ENCODE results near the gene JPT1. TPM values are rescaled to one million over a fixed set of nuclear protein-coding genes. Genes with fewer than 3 reads are reported as not detected.
A peak's percentile ranks its signal among the peaks of the same experiment; 100 is the strongest.

Gene JPT1
- total RNA-seq = 10 to 100 TPM in 2 of 3 donors, 1 to 10 TPM in 1; 9.9 to 30.5 (median 24.9) TPM

DNA sequence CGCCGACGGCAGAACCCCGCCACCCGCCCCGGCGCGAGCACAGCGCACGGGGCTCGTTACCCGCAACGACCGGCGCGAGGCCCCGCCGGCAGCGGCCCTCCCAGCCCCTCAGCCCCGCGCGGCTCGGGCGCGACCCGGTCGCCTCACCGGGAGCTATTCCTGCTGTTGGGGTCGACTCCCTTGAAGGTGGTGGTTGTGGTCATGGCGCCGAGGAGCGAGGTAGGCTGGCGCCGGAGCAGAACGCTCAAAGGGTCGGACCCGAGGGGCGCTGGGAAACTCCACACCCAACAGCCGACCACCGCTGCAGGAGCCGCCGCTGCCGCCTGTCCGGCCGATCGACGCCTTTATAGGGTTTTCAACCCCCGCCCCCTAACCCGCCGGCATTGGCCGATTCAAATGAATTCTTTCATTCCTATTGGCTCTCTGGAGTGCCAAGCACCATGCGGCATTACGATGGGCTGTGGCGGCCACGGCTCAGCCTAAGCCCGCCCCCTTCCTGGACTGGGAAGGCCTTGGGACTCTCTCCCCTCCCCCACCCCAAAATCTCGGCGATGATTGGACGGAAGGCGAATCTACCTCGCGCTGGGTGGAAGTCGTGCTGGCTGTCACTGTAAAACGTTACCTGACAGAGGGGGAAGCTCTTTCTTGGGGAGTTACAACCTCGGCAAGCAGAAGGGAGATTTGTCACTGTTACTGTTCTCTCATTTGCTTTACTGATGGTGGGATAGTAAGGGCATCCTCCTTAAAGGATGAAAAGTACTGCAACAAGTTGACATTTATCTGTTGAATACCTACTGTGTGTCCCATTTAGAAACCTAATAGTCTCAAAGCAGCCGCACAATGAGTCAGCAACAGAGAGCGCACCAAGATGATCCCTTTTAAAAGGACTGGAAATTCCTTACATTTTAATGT, at the start of gene JPT1:
Gene JPT1, minus strand, starts transcription at position 318 of the 912 bp plus-strand sequence. Its CDS starts 115 bp downstream, at position 203.
- Histone ChIP-seq H3K36me3 (no peaks in the 10 kb centered on the region), H3K4me1 (no peaks in the 10 kb centered on the region), H3K27ac (peak within 1 kb of the TSS; percentile 40 to 87), H3K4me3 (peak within 1 kb of the TSS; percentile 77 to 92 (median 86)), H3K27me3 (no peaks in the 10 kb centered on the region), H3K9me3 (no peaks in the 10 kb centered on the region)
- intact Hi-C loops (cut with DNase I; ENCODE audit: low total_unique reads) = no loop called here
- peak; percentile 99 for DNase-seq (ENCODE audit: low spot score in 2 of 2)
- peak; percentile 94 for TF ChIP-seq POLR2A (IDR thresholded peaks at IDR 0.05)
- TF ChIP-seq, protein P1, sequence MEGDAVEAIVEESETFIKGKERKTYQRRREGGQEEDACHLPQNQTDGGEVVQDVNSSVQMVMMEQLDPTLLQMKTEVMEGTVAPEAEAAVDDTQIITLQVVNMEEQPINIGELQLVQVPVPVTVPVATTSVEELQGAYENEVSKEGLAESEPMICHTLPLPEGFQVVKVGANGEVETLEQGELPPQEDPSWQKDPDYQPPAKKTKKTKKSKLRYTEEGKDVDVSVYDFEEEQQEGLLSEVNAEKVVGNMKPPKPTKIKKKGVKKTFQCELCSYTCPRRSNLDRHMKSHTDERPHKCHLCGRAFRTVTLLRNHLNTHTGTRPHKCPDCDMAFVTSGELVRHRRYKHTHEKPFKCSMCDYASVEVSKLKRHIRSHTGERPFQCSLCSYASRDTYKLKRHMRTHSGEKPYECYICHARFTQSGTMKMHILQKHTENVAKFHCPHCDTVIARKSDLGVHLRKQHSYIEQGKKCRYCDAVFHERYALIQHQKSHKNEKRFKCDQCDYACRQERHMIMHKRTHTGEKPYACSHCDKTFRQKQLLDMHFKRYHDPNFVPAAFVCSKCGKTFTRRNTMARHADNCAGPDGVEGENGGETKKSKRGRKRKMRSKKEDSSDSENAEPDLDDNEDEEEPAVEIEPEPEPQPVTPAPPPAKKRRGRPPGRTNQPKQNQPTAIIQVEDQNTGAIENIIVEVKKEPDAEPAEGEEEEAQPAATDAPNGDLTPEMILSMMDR (IDR thresholded peaks at IDR 0.05) = peak in 1 of 3 donors; percentile 29
- peak; percentile 85 to 95 (median 92) for TF ChIP-seq POLR2AphosphoS5 (IDR thresholded peaks at IDR 0.05)

DNA sequence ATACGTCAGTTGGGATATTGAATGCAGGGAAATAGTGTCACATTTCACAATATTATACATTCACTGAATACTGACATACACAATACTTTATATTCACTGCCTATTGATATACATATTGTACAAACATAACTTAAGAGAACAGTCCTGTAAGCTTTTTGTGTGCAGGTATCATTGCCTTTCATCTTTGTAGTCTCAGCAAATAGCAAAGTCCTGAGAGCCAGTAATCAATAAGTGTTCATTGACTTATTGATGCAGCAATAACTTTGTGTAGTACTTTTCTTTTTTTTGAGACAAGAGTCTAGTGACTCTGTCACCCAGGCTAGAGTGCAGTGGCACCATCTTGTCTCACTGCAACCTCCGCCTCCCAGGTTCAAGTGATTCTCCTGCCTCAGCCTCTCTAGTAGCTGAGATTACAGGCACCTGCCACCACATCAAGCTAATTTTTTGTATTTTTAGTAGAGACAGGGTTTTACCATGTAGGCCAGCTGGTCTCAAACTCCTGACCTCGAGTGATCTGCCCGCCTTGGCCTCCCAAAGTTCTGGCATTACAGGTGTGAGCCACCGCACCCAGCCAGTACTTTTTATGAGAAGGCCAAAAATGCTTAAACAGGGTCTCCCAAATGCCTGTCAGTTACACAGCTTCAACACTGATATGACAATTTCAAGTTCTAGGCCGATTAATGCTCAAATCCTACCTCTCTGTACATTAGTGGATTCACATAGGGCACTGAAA, 45.7 kb upstream of the JPT1 start:
- H3K36me3 ChIP-seq = no peaks in the 10 kb centered on the region
- DNase-seq (ENCODE audit: low spot score in 2 of 2) = no peak
- no peak overlapping the region for H3K27ac ChIP-seq
- H3K4me3 ChIP-seq = no peak overlapping the region
- H3K4me1 ChIP-seq = no peaks in the 10 kb centered on the region
- H3K9me3 ChIP-seq = no peaks in the 10 kb centered on the region
- no peaks in the 10 kb centered on the region for H3K27me3 ChIP-seq
- TF ChIP-seq POLR2AphosphoS5 (IDR thresholded peaks at IDR 0.05) (no peak), POLR2A (IDR thresholded peaks at IDR 0.05) (no peak)
- TF ChIP-seq, protein P1 (IDR thresholded peaks at IDR 0.05) = no peak
- intact Hi-C loops (cut with DNase I; ENCODE audit: low total_unique reads) = loop anchor here (10.0 kb wide), 1 partner anchor 85 kb away; no protein-coding TSS in a partner anchor

DNA sequence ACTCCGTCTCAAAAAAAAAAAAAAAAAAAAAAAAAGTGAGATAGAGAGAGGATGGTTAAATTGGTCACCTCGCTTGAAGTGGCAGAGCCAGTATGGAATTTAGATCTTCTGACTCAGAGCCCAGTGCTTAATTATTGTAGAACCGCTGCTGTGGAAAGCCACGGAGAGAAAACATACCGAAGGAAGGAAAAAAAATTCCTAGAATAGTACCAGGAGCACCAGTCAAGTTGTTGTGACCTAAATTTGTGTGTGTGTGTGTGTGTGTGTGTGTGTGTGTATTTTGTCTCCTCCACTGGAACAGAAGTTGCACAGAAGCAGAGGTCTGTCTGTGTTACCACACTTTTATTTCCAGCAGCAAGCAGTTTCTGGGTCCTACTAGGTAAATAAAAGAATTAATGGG, 40.6 kb upstream of the JPT1 start:
- Histone ChIP-seq H3K4me3 (no peak overlapping the region), H3K4me1 (no peaks in the 10 kb centered on the region), H3K27me3 (no peaks in the 10 kb centered on the region), H3K9me3 (no peaks in the 10 kb centered on the region), H3K27ac (no peak overlapping the region), H3K36me3 (no peaks in the 10 kb centered on the region)
- DNase-seq (ENCODE audit: low spot score in 2 of 2) = no peak
- intact Hi-C loops (cut with DNase I; ENCODE audit: low total_unique reads) = loop anchor here (10.0 kb wide), 1 partner anchor 80 kb away; no protein-coding TSS in a partner anchor
- TF ChIP-seq POLR2A (IDR thresholded peaks at IDR 0.05) = no peak
- TF ChIP-seq, protein P1 (IDR thresholded peaks at IDR 0.05) = no peak
- no peak for TF ChIP-seq POLR2AphosphoS5 (IDR thresholded peaks at IDR 0.05)

- no peak for DNase-seq (ENCODE audit: low spot score in 2 of 2)
- Histone ChIP-seq H3K27me3 (no peaks in the 10 kb centered on the region), H3K9me3 (no peaks in the 10 kb centered on the region), H3K4me3 (no peak overlapping the region), H3K4me1 (no peaks in the 10 kb centered on the region), H3K36me3 (no peaks in the 10 kb centered on the region), H3K27ac (no peak overlapping the region)
- intact Hi-C loops (cut with DNase I; ENCODE audit: low total_unique reads) = loop anchor here (10.0 kb wide), 1 partner anchor 77 kb away; no protein-coding TSS in a partner anchor
- TF ChIP-seq POLR2AphosphoS5 (IDR thresholded peaks at IDR 0.05) (no peak), POLR2A (IDR thresholded peaks at IDR 0.05) (no peak)
- TF ChIP-seq, protein P1 (IDR thresholded peaks at IDR 0.05) = no peak
These were observed 37.3 kb upstream of the JPT1 start for GRCh38 chr17:75191584-75191983.
